Left ventricle myocardium inferior (tissue), 1 donor: ENCODE data around the gene MPV17. TPM values are rescaled to one million over a fixed set of nuclear protein-coding genes. Genes with fewer than 3 reads are reported as not detected.

Experiments used
- DNase-seq: peaks from one replicate; pipeline ENCODE4 v3.0.0-alpha.2; 2020
- H3K27ac ChIP-seq: fragments of 200-600 bp; replicated peaks from 2 replicates; pipeline ENCODE4 v1.8.0; 2021
- H3K27me3 ChIP-seq: fragments of 200-600 bp; 2 replicates; pipeline ENCODE4 v1.8.0; 2021; ENCODE audit warnings: low read depth
- H3K36me3 ChIP-seq: fragments of 200-600 bp; 2 replicates; pipeline ENCODE4 v1.8.0; 2021
- H3K4me1 ChIP-seq: fragments of 200-600 bp; 2 replicates; pipeline ENCODE4 v1.8.0; 2021
- H3K4me3 ChIP-seq: fragments of 200-600 bp; 2 replicates; pipeline ENCODE4 v1.8.0; 2021; ENCODE audit warnings: mild to moderate bottlenecking, moderate library complexity
- H3K9me3 ChIP-seq: fragments of 200-600 bp; replicated peaks from 2 replicates; pipeline ENCODE4 v1.8.0; 2021
- intact Hi-C: fragments of 100-400 bp; cut with micrococcal nuclease; formaldehyde crosslinking; loops from one replicate; pipeline ENCODE4 v1.11.0; 2022
- total RNA-seq: library from RNA; stranded (reverse); fragmentation: NEBNext Ultra II Directional; extraction: Animal tissue kit (Norgen Biotek cat#: 25700); gene quantifications from one replicate; pipeline ENCODE4 v1.2.1, GENCODE V29; 2021
- TF ChIP-seq, protein P1 (sequence below): fragments of 200-600 bp; IDR thresholded peaks from 2 replicates; pipeline ENCODE4 v1.8.0; 2021; ENCODE audit warnings: antibody characterized with exemption, mild to moderate bottlenecking, borderline replicate concordance
- donor health status: DM: no; HTN: yes; CAD: no; lungs with severe emphysema.

Gene MPV17
- total RNA-seq, 1 donor from 2014 or later, result 59.2 TPM

DNA sequence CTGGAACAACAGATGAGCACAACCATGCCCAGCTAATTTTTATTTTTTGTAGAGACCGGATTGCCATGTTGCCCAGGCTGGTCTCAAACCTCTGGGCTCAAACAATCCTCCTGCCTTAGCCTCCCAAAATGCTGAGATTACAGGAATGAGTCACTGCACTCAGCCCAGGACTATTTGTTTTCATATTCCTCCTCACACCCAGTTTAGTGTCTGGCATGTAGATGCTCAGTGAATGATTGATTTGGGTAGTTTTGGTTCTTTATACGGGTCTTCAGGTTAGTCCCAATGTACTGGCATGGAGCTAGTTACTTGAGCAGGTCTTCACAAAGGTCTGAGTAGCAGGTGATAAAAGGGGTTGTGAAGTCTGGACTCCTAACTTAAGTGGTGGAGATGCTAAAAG is 41.0 kb upstream of the MPV17 start:
- intact Hi-C loops, result no loop called here
- no peak overlapping the region for H3K4me3 ChIP-seq
- H3K36me3 ChIP-seq, result peaks cover 55% of the 10 kb centered on the region
- TF ChIP-seq, protein P1, sequence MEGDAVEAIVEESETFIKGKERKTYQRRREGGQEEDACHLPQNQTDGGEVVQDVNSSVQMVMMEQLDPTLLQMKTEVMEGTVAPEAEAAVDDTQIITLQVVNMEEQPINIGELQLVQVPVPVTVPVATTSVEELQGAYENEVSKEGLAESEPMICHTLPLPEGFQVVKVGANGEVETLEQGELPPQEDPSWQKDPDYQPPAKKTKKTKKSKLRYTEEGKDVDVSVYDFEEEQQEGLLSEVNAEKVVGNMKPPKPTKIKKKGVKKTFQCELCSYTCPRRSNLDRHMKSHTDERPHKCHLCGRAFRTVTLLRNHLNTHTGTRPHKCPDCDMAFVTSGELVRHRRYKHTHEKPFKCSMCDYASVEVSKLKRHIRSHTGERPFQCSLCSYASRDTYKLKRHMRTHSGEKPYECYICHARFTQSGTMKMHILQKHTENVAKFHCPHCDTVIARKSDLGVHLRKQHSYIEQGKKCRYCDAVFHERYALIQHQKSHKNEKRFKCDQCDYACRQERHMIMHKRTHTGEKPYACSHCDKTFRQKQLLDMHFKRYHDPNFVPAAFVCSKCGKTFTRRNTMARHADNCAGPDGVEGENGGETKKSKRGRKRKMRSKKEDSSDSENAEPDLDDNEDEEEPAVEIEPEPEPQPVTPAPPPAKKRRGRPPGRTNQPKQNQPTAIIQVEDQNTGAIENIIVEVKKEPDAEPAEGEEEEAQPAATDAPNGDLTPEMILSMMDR, result no peak
- no peaks in the 10 kb centered on the region for H3K27me3 ChIP-seq
- peaks cover 6% of the 10 kb centered on the region for H3K4me1 ChIP-seq
- no peak for DNase-seq
- no peak overlapping the region for H3K27ac ChIP-seq
- no peaks in the 10 kb centered on the region for H3K9me3 ChIP-seq

DNA sequence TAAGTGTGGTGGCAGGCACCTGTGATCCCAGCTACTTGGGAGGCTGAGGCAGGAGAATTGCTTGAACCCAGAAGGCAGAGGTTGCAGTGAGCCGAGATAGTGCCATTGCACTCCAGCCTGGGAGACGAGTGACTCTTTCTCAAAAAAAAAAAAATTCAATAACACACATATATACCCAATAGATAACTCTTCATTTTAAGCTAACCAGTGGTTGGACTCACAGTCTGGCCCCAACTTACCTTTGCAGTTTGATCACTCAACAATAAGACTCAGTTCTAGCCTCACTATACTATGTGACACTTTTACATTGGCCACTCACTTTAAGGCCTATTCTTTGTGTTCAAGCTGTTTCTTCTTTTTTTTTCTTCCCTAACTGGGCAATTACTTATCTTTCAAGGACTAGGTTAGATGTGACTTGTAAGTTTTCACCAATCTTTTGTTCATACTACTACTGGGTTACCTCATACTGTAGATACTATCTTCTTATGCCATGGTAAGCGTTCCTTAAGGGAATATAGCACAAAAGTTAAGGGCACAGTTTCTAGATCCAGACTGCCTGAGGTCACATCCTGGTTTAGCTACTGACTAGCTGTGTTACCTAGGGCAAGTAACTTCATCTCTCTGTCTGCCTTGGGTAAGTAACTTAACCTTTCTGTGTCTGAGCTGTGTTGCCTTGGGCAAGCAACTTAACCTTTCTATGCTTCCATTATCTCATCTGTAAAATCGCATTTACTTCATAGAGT is 40.0 kb upstream of the MPV17 start:
- DNase-seq, result no peak
- H3K4me1 ChIP-seq, result peaks cover 7% of the 10 kb centered on the region
- no peak overlapping the region for H3K27ac ChIP-seq
- peaks cover 45% of the 10 kb centered on the region for H3K36me3 ChIP-seq
- H3K27me3 ChIP-seq, result no peaks in the 10 kb centered on the region
- no peaks in the 10 kb centered on the region for H3K9me3 ChIP-seq
- H3K4me3 ChIP-seq, result no peak overlapping the region
- intact Hi-C loops, result no loop called here
- TF ChIP-seq, protein P1, result no peak

GRCh38 chr2:27356382-27357181 is 33.7 kb upstream of the MPV17 start, which contains the start of gene GTF3C2:
TSS of gene GTF3C2 (minus strand) at chr2:27356764. CDS start at chr2:27343554, 13,210 bp downstream.
- Histone ChIP-seq H3K36me3 (no peaks in the 10 kb centered on the region), H3K27ac (peak within 1 kb of the TSS; percentile 97), H3K4me1 (peaks cover 51% of the 10 kb centered on the region), H3K9me3 (no peaks in the 10 kb centered on the region), H3K4me3 (peak within 1 kb of the TSS; percentile 93), H3K27me3 (no peaks in the 10 kb centered on the region)
- intact Hi-C loops, result no loop called here
- DNase-seq, result peak; percentile 95
- TF ChIP-seq, protein P1, result peak; percentile 20

DNA sequence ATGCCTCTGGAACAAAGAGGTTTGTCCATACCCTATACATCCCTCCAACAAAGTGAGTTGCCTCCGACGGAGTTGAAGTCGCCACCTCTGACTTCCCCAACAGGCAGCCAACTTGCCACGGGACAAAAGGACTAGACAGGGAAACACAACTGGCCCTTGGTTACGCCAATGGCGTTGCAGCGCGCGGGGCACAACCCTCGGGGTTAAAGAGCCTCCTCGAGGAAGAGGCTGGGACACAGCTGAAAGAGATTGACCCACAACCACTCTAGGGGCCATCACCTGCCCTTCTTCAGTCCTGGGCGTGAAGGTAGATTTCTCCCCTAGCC is 33.1 kb upstream of the MPV17 start:
- H3K27me3 ChIP-seq, result no peaks in the 10 kb centered on the region
- H3K9me3 ChIP-seq, result no peaks in the 10 kb centered on the region
- TF ChIP-seq, protein P1, result no peak
- H3K4me1 ChIP-seq, result peaks cover 51% of the 10 kb centered on the region
- intact Hi-C loops, result no loop called here
- peak overlapping the region; percentile 93 for H3K4me3 ChIP-seq
- DNase-seq, result no peak
- H3K36me3 ChIP-seq, result no peaks in the 10 kb centered on the region
- H3K27ac ChIP-seq, result peak overlapping the region; percentile 97

GRCh38 chr2:27354597-27354927 is 31.7 kb upstream of the MPV17 start:
- H3K4me3 ChIP-seq, result no peak overlapping the region
- H3K27ac ChIP-seq, result no peak overlapping the region
- H3K4me1 ChIP-seq, result peaks cover 51% of the 10 kb centered on the region
- no peaks in the 10 kb centered on the region for H3K9me3 ChIP-seq
- no peaks in the 10 kb centered on the region for H3K27me3 ChIP-seq
- H3K36me3 ChIP-seq, result peaks cover 7% of the 10 kb centered on the region
- intact Hi-C loops, result no loop called here
- no peak for DNase-seq
- TF ChIP-seq, protein P1, result no peak
